ENCODE data around the gene CLEC11A.

DNA sequence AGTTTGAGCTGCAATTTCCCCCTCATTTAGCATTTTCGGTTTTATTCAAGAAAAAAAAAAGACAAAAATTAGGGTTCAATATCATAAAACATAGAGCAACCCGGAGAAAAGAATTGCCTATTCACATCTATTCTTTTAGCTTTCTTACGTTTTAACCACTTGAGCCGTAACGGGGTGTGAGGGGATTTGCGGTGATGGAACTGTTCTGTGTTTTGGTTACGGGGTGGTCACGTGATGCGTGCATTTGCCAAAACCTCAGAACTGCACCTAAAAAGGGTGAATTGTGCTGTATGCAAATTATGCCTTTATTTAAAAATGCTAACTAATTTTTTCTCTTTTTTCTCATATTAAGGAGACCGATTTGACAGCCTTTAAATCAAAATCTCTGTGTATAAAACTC is 22.1 kb downstream of the CLEC11A start:
- TF ChIP-seq FOXA1 (IDR thresholded peaks at IDR 0.05) (no peak), ARNT (IDR thresholded peaks at IDR 0.05) (no peak), FOXM1 (IDR thresholded peaks at IDR 0.05; ENCODE audit: borderline replicate concordance) (no peak), L3MBTL2 (conservative IDR thresholded peaks at IDR 0.05) (no peak)

Measured in HEK293T (cell line).